GM18508 (cell line): Measurements from ENCODE around the gene UMODL1.

ENCODE experiments used
- ATAC-seq: cut with Tn5 transposase; IDR thresholded peaks from one replicate; pipeline ENCODE4 v1.9.1; 2021; ENCODE audit warnings: moderate number of reproducible peaks; ENCODE audit not compliant: insufficient read depth, unreplicated experiment

The UMODL1 gene

GRCh38 chr21:42144679-42145568 lies 73.8 kb downstream of the UMODL1 start:
- ATAC-seq = no peak

GRCh38 chr21:42145569-42146272 lies 74.6 kb downstream of the UMODL1 start:
- ATAC-seq = no peak

GRCh38 chr21:42146273-42146805 lies 75.2 kb downstream of the UMODL1 start:
- ATAC-seq = no peak

GRCh38 chr21:42146821-42147220 lies 75.7 kb downstream of the UMODL1 start:
- no peak for ATAC-seq

GRCh38 chr21:42147386-42148020 lies 76.4 kb downstream of the UMODL1 start:
- no peak for ATAC-seq

- no peak for ATAC-seq
Measured at GRCh38 chr21:42148097-42148496, 77.0 kb downstream of the UMODL1 start.

- ATAC-seq = no peak
Measured at GRCh38 chr21:42148584-42148983, 77.5 kb downstream of the UMODL1 start.

- ATAC-seq = no peak
Measured at GRCh38 chr21:42149656-42150473, 78.7 kb downstream of the UMODL1 start.

- no peak for ATAC-seq
Measured at GRCh38 chr21:42150474-42151085, 79.5 kb downstream of the UMODL1 start.

GRCh38 chr21:42151148-42151947 lies 80.2 kb downstream of the UMODL1 start:
- ATAC-seq = no peak

GRCh38 chr21:42151948-42152220 lies 80.8 kb downstream of the UMODL1 start:
- ATAC-seq = no peak

GRCh38 chr21:42153046-42153686 lies 82.0 kb downstream of the UMODL1 start:
- no peak for ATAC-seq

GRCh38 chr21:42153746-42154145 lies 82.6 kb downstream of the UMODL1 start:
- ATAC-seq = no peak

- ATAC-seq = no peak
Measured at GRCh38 chr21:42154237-42155044, 83.3 kb downstream of the UMODL1 start.

- no peak for ATAC-seq
Measured at GRCh38 chr21:42155045-42155855, 84.1 kb downstream of the UMODL1 start.

GRCh38 chr21:42156690-42157605 lies 85.8 kb downstream of the UMODL1 start:
- ATAC-seq = no peak
